Vagina (tissue), 2 donors: ENCODE results near the gene CCNF.

Experiments
- POLR2A ChIP-seq, 2 donors: fragments of 450-650 bp; IDR thresholded peaks; one replicate each; pipeline ENCODE4 v1.6.1; 2017; ENCODE audit warnings: antibody characterized with exemption in 2 of 2, mild to moderate bottlenecking in 2 of 2, moderate library complexity in 2 of 2
- POLR2AphosphoS5 ChIP-seq, 2 donors: sonication (generic); formaldehyde crosslinking; IDR thresholded peaks; one replicate each; pipeline ENCODE4 v1.9.0; 2017; ENCODE audit warnings: antibody characterized with exemption in 2 of 2, mild to moderate bottlenecking in 2 of 2, low read depth in 1 of 2; ENCODE audit not compliant: insufficient read depth in 1 of 2

DNA sequence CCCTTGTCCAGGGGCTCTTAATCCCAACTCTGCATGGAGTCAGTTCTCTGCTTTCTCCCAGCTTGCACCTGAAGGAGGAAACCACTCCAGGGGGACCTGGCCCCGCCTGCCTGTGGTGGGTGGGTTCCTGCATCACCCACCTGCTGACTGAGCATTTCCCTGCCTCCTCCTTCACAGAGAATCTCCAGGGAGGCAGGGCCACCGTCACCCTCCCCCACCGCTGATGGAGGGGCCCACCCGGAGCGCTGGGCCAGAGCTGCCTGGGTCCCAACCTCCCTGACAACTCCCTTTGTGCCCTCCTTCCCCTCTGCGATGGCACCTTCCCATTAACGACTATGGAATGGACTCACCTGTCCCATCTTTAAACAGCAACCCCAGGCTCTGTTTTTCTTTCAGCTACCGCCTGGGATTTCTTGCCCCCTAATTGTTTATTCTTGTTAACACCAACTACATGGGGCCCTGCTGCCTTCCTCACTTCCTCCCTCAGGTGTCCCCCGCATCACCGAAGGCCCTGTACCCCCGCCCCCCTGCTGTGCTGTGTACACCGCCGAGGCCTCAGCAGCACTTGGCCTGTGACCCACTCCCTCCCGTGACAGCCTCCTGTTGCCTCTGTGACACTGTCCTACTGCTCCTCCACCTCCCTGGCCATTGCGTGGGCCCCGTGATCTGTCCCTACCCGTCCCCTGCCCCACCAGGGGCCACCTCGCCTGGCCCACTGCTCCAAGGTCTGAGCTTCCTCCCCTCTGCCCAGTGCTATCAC lies 29.8 kb downstream of the CCNF start:
- TF ChIP-seq POLR2A (IDR thresholded peaks at IDR 0.05) (no peak), POLR2AphosphoS5 (IDR thresholded peaks at IDR 0.05; ENCODE audit: insufficient read depth in 1 of 2, low read depth in 1 of 2) (no peak)
